Kasumi-1 (cell line): ENCODE data around the gene PPM1D.
A peak's percentile ranks its signal among the peaks of the same experiment; 100 is the strongest.
"Not testable (repeated sequence)": the region's sequence is repeated elsewhere in the genome, so short reads cannot be mapped to it uniquely, and the experiment has no call there.

Experiments
- DNase-seq, 2 experiments: peaks; one replicate each; lab custom pipeline; 2025; lab: John Stamatoyannopoulos, UW

The PPM1D gene

GRCh38 chr17:60593441-60594036, 6.5 kb upstream of the PPM1D start:
- DNase-seq, result not testable (repeated sequence)

DNA sequence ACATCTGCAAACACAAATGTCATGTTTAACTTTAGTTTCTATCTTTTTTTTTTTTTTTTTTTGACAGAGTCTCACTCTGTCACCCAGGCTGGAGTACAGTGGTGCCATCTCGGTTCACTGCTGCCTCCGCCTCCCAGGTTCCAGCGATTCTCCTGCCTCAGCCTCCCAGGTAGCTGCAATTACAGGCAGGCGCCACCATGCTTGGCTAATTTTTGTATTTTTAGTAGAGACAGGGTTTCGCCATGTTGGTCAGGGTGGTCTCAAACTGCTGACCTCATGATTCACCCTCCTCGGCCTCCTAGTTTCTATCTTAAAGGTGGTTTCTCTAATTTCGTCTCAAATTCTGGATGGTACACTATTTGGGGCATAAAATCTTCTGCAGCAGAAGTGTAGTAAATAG, 5.8 kb upstream of the PPM1D start:
- not testable (repeated sequence) for DNase-seq

DNA sequence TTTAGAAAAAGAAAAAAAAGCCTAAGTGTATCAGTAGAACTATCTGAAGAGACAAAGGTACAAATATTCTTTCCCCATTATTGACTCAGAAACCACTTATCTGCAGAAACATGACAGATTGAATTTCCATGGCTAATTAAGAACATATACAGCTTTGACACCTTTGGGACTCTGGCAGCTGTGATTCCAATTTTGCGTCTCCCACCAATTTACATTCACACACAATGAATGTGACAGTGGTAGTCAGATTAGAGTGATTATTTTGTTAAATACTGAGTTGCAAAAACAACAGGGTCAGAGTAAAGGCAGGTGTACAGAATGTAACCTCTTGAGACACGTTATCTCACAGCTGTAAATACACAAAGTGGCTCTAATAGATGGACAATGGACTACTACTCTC, 5.3 kb upstream of the PPM1D start:
- no peak for DNase-seq

- no peak for DNase-seq
Measured at GRCh38 chr17:60597297-60597696, 2.7 kb upstream of the PPM1D start.

DNA sequence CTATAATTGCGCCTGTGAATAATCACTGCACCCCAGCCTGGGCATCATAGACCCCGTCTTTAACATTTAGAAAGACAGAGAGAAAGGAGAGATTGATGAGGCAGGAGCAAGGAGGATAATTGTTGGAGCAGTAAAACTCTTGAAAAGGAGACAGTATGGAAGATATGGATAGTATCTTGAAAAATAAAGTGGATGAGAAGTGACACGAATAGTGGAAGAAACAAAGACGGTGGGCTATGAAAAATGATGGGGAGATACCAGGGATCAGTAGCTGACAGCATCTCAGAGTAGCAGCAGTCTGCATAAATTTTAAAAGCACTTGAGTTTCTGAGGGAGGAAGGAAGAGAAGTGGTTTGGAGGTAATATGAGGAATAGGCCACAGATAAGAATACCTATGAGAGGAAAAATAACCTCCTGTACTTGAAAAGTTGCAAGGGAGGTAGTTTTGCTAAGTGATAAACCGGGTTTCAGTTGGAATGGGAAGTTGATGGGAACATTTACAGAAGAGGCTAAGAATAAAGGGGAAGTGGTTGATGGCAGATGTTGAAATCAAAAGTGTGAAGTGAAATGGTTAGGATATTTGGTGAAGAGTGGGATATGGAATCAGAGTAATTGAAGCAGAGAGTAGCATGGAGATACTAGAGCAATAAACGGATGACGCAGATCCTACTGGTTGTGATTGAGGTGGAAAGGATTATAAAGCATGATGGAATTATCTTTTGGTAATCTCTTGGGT, 1.8 kb upstream of the PPM1D start:
- peak; percentile 91 to 96 for DNase-seq

DNA sequence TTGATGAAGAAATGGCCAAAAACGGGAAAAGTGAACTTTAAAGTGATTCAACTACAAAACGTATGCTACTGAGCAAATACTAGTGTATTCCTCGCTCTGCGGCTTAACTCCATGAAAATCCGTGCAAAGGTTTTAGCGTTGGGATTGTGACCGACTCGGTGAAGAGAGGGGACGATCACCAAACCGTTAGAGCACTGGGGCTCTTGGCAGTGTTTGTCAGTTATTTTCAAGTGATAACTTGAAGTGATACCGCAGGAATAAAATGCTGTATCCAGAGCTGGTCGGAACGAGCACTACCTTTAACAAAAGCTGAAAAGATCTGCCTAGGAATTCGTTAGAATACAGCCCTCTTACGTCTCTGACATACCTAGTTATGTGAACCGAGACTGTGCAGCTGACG, 773 bp upstream of the PPM1D start:
- no peak for DNase-seq

- DNase-seq, result peak; percentile 95 to 98
Measured at GRCh38 chr17:60600490-60601446, 775 bp downstream of the PPM1D start.

DNA sequence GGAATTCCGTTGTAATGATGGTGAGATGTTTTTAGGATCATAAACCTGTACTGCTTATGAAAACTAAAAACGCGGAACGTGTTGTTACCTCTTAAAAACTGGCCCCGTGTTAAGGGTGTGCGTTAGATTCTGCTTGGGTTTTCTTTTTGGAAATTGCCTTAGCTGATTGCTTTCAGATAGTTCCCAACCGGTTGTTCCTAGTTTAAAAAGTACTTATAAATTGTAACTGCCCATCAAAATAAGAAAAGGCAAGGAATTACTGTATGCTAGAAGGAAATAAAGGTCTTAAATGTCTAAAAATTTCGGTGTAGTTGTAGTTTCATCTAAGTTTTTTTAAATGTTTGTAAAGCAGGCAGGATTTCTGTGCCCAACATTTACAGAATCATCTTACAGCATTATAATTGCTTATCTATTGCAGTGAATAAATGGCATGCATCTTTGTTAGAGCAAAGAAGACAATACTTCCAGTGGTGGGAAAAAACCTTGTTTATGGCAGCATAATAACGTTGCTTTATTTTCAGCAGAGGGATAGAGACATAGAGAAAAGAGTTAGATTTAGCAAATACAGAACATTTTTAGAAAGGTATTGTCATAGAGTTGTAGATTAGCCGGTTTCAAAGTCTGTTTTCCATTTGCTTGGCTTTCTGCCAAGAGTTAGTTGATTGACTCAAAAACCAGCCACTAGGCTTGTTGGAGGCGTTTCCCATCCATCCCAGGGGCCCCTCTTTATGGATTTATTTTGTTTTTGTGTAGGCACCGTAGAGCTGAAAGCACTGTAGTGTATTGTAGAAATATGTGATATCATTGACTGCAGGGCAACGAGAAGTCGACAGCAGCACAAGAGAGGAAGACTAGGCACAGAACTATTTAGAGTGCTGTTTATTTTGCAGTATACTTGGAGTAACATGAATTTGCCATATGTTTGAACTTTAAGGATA, 1.7 kb downstream of the PPM1D start:
- DNase-seq, result peak; percentile 80 to 89

- DNase-seq, result no peak
Measured at GRCh38 chr17:60602385-60602742, 2.4 kb downstream of the PPM1D start.

DNA sequence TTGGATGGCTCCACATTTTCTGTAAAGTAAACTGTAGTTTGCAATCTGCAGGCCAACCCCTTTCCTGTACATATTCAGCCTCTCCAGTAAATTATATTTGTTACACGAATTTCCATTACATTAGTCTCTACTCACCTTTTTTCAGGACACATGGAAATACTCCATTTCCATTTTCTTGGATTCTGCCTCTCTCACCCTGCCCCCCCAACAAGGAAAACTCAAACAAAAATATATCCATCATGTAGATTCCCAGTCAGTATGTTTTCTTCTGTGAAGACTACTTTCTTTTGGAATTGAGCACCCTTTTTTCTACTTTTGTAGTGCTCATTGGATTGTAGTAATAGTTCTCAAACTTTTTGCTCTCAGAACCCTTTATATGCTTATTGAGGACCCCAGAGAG, 2.9 kb downstream of the PPM1D start:
- DNase-seq, result no peak

GRCh38 chr17:60603477-60603876, 3.5 kb downstream of the PPM1D start:
- not testable (repeated sequence) for DNase-seq

GRCh38 chr17:60604686-60605334, 4.8 kb downstream of the PPM1D start:
- no peak for DNase-seq

DNA sequence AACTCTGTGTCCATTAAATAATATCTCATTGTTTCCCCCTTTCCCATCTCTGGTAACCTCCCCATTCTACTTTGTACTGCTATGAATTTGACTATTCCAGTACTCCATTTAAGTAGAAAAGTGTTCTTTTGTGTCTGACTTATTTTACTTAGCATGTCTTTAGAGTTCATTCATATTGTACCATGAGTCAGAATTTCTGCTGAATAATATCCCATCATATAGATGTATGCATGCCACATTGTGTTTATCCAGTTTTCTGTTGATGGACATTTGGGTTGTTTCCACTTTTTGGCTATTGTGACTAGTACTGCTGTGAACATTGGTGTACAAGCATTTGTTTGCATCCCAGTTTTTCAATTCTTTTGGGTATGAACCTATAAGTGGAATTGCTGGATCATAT, 6.0 kb downstream of the PPM1D start:
- no peak for DNase-seq

DNA sequence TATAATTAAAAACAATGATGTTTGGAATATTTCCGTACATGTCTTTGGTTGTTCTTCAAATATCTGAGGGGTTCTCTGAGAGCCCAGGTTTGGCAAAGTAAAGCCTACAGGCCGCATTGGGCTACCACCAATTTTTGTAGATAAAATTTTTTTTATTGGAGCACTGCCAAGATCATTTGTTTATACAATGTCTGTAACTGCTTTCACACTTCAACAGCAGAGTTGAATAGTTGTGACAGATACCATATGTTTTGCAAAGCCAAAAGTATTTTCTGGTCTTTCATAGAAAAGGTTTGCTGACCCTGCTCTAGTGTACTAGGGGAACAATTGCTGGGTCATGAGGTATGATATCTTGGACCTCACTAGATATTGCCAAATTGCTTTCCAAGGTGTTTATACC, 10.5 kb downstream of the PPM1D start:
- no peak for DNase-seq

GRCh38 chr17:60611321-60611720, 11.3 kb downstream of the PPM1D start:
- DNase-seq, result not testable (repeated sequence)

GRCh38 chr17:60613325-60613724, 13.3 kb downstream of the PPM1D start:
- DNase-seq, result no peak

GRCh38 chr17:60613796-60614195, 13.8 kb downstream of the PPM1D start:
- not testable (repeated sequence) for DNase-seq

GRCh38 chr17:60614247-60614646, 14.3 kb downstream of the PPM1D start:
- DNase-seq, result not testable (repeated sequence)

GRCh38 chr17:60615108-60615507, 15.1 kb downstream of the PPM1D start:
- no peak for DNase-seq

- no peak for DNase-seq
Measured at GRCh38 chr17:60615840-60616239, 15.8 kb downstream of the PPM1D start.

DNA sequence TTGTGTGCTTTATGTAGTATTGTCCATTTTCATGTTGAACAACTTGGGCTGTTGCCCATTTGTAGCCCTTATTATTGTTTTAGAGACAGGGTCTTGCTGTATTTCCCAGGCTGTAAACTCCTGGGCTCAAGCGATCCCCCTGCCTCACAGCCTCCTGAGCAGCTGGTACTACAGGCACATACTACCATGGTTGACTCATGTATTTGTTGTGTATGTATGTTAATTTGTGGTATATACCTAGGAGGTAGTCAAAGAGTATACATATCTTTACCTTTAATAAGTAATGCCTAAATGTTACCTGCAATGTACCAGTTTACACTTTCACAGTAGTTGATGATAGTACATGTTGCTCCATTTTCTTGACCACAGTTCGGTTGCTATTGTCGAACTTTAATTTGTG, 18.1 kb downstream of the PPM1D start:
- no peak for DNase-seq
